ENCODE data around the gene ARHGAP28. TPM values are rescaled to one million over a fixed set of nuclear protein-coding genes. Genes with fewer than 3 reads are reported as not detected.

The ARHGAP28 gene
- total and polyA plus RNA-seq, 10 of the 15 experiments (the other 5 are each of a cell fraction or from before 2014, with no cell fraction given): not detected

GRCh38 chr18:6731222-6731596 is 1.7 kb downstream of the ARHGAP28 start:
- H3K4me1 ChIP-seq (ENCODE audit: control insufficient read depth, insufficient read depth, low read length): no peaks in the 10 kb centered on the region
- BruUV-seq (replicated peaks): no TSS peak
- POLR2A ChIA-PET: interaction anchor here (0.6 kb wide), 1 partner anchor 161 kb away, joined by 3 read pairs; no protein-coding TSS in a partner anchor

DNA sequence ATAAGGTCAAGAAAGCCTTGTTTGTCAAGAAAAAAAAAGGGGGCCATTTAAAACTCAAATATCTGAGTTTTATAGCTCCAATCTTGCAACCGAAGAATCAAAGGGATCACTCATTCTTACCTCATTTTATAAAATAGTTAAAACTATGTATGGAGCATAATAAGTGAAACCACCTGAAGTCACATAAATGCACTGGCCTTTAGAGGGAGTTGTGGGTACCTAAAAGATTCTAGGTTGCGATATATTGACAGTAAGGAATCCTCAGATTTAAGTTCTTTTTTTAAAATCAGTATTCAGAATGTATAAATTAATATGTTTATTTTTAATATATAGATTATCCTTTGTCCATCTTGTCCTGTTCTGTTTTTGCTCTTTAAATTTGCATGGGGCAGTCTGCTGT is 3.4 kb downstream of the ARHGAP28 start:
- Histone ChIP-seq H3K27ac (ENCODE audit: control insufficient read depth, insufficient read depth) (no peak overlapping the region), H3K9ac (ENCODE audit: control insufficient read depth, insufficient read depth, low read length) (no peak overlapping the region), H2AFZ (ENCODE audit: control insufficient read depth, low read depth, low read length) (no peak overlapping the region), H3K4me2 (ENCODE audit: control insufficient read depth, insufficient read depth) (no peak overlapping the region), H3K4me3 (no peak overlapping the region), H3K4me1 (ENCODE audit: control insufficient read depth, insufficient read depth, low read length) (no peaks in the 10 kb centered on the region), H4K20me1 (ENCODE audit: control insufficient read depth, insufficient read depth) (no peaks in the 10 kb centered on the region), H3K36me3 (ENCODE audit: control insufficient read depth in 2 of 2, insufficient read depth in 2 of 2, low read length in 1 of 2) (no peaks in the 10 kb centered on the region), H3K27me3 (replicated peaks in 1 of 2; ENCODE audit: control insufficient read depth in 2 of 2, insufficient read depth in 2 of 2, low read length in 1 of 2) (peaks cover 0 to 2% of the 10 kb centered on the region in 2 experiments; a peak in 2 of 4 replicates), H3K79me2 (ENCODE audit: control insufficient read depth, insufficient read depth, low read length) (no peaks in the 10 kb centered on the region), H3K9me3 (replicated peaks; ENCODE audit: control insufficient read depth, insufficient read depth, low read length) (no peaks in the 10 kb centered on the region)
- TF ChIP-seq, protein P1, sequence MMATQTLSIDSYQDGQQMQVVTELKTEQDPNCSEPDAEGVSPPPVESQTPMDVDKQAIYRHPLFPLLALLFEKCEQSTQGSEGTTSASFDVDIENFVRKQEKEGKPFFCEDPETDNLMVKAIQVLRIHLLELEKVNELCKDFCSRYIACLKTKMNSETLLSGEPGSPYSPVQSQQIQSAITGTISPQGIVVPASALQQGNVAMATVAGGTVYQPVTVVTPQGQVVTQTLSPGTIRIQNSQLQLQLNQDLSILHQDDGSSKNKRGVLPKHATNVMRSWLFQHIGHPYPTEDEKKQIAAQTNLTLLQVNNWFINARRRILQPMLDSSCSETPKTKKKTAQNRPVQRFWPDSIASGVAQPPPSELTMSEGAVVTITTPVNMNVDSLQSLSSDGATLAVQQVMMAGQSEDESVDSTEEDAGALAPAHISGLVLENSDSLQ (IDR thresholded peaks at IDR 0.05): no peak
- TF ChIP-seq E4F1 (IDR thresholded peaks at IDR 0.05; ENCODE audit: borderline replicate concordance, partially characterized antibody) (no peak), ZNF24 (IDR thresholded peaks at IDR 0.05) (no peak), MTA3 (IDR thresholded peaks at IDR 0.05; ENCODE audit: borderline replicate concordance, low read length) (no peak), NFIC (IDR thresholded peaks at IDR 0.05; ENCODE audit: low read depth, low read length) (no peak), CHD4 (IDR thresholded peaks at IDR 0.05) (no peak), ZNF622 (IDR thresholded peaks at IDR 0.05) (no peak), JUND (IDR thresholded peaks at IDR 0.05; ENCODE audit: low read depth, low read length) (no peak), SMARCA5 (IDR thresholded peaks at IDR 0.05) (no peak), ZNF217 (IDR thresholded peaks at IDR 0.05) (no peak)
- TF ChIP-seq, protein P2, sequence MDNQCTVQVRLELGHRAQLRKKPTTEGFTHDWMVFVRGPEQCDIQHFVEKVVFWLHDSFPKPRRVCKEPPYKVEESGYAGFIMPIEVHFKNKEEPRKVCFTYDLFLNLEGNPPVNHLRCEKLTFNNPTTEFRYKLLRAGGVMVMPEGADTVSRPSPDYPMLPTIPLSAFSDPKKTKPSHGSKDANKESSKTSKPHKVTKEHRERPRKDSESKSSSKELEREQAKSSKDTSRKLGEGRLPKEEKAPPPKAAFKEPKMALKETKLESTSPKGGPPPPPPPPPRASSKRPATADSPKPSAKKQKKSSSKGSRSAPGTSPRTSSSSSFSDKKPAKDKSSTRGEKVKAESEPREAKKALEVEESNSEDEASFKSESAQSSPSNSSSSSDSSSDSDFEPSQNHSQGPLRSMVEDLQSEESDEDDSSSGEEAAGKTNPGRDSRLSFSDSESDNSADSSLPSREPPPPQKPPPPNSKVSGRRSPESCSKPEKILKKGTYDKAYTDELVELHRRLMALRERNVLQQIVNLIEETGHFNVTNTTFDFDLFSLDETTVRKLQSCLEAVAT (IDR thresholded peaks at IDR 0.05): no peak
- ChIA-PET SMC1A (ENCODE audit: uncharacterized antibody, unreplicated experiment) (no interaction called here), POLR2A (no interaction called here), RAD21 (ENCODE audit: unreplicated experiment) (no interaction called here), CTCF (no interaction called here)
- in situ Hi-C loops (cut with MboI): no loop called here
- no peak for DNase-seq (ENCODE audit: low read depth, low spot score)
- no peak for ATAC-seq
- intact Hi-C loops (cut with micrococcal nuclease; ENCODE audit: unreplicated experiment): no loop called here
- no TSS peak for BruUV-seq (replicated peaks)
- no peak for FAIRE-seq
- WGBS (ENCODE audit: insufficient coverage, insufficient replicate concordance, low lambda C conversion rate, missing lambda C conversion rate): 21% methylated on average over 2 of the region's 2 CpGs

More at GRCh38 chr18:6731222-6731596, 1.7 kb downstream of the ARHGAP28 start:
- Histone ChIP-seq H3K36me3 (ENCODE audit: control insufficient read depth in 2 of 2, insufficient read depth in 2 of 2, low read length in 1 of 2) (no peaks in the 10 kb centered on the region), H3K27me3 (replicated peaks in 1 of 2; ENCODE audit: control insufficient read depth in 2 of 2, insufficient read depth in 2 of 2, low read length in 1 of 2) (peaks cover 0 to 2% of the 10 kb centered on the region in 2 experiments; a peak in 2 of 4 replicates), H3K4me3 (no peak overlapping the region), H3K9ac (ENCODE audit: control insufficient read depth, insufficient read depth, low read length) (no peak overlapping the region), H3K9me3 (replicated peaks; ENCODE audit: control insufficient read depth, insufficient read depth, low read length) (no peaks in the 10 kb centered on the region), H3K4me2 (ENCODE audit: control insufficient read depth, insufficient read depth) (no peak overlapping the region), H3K27ac (ENCODE audit: control insufficient read depth, insufficient read depth) (no peak overlapping the region), H2AFZ (ENCODE audit: control insufficient read depth, low read depth, low read length) (no peak overlapping the region), H3K79me2 (ENCODE audit: control insufficient read depth, insufficient read depth, low read length) (no peaks in the 10 kb centered on the region), H4K20me1 (ENCODE audit: control insufficient read depth, insufficient read depth) (no peaks in the 10 kb centered on the region)
- DNase-seq (ENCODE audit: low read depth, low spot score) (no peak), FAIRE-seq (no peak), ATAC-seq (no peak)
- TF ChIP-seq RBBP5 (conservative IDR thresholded peaks at IDR 0.05): no peak
- TF ChIP-seq CHD2 (IDR thresholded peaks at IDR 0.05; ENCODE audit: borderline replicate concordance, low read depth, low read length): no peak
- no peak for TF ChIP-seq NR2C2 (IDR thresholded peaks at IDR 0.05; ENCODE audit: borderline replicate concordance, control insufficient read depth, insufficient read length, low read depth)
- TF ChIP-seq EGR1 (IDR thresholded peaks at IDR 0.05; ENCODE audit: borderline replicate concordance in 1 of 2, low read depth in 2 of 2, low read length in 2 of 2): no peak
- TF ChIP-seq MEF2A (IDR thresholded peaks at IDR 0.05; ENCODE audit: insufficient read depth, low read depth, low read length): no peak
- TF ChIP-seq MYB (IDR thresholded peaks at IDR 0.05; ENCODE audit: borderline replicate concordance, low read depth, low read length): no peak
- TF ChIP-seq ZNF217 (IDR thresholded peaks at IDR 0.05): no peak
- TF ChIP-seq EED (IDR thresholded peaks at IDR 0.05; ENCODE audit: low read depth): no peak
- TF ChIP-seq FOXM1 (IDR thresholded peaks at IDR 0.05; ENCODE audit: low read depth, low read length): no peak
- RAD21 ChIA-PET (ENCODE audit: unreplicated experiment): no interaction called here
- intact Hi-C loops (cut with micrococcal nuclease; ENCODE audit: unreplicated experiment) (no loop called here), in situ Hi-C loops (cut with MboI) (no loop called here)
- 28% methylated on average over 6 of the region's 6 CpGs for WGBS (ENCODE audit: insufficient coverage, insufficient replicate concordance, low lambda C conversion rate, missing lambda C conversion rate)
- SMC1A ChIA-PET (ENCODE audit: uncharacterized antibody, unreplicated experiment): no interaction called here
- CTCF ChIA-PET: interaction anchor here (0.7 kb wide), 1 partner anchor 411 kb away, joined by 5 read pairs; no protein-coding TSS in a partner anchor
